Measurements from ENCODE around the gene NAGLU.

Gene NAGLU

DNA sequence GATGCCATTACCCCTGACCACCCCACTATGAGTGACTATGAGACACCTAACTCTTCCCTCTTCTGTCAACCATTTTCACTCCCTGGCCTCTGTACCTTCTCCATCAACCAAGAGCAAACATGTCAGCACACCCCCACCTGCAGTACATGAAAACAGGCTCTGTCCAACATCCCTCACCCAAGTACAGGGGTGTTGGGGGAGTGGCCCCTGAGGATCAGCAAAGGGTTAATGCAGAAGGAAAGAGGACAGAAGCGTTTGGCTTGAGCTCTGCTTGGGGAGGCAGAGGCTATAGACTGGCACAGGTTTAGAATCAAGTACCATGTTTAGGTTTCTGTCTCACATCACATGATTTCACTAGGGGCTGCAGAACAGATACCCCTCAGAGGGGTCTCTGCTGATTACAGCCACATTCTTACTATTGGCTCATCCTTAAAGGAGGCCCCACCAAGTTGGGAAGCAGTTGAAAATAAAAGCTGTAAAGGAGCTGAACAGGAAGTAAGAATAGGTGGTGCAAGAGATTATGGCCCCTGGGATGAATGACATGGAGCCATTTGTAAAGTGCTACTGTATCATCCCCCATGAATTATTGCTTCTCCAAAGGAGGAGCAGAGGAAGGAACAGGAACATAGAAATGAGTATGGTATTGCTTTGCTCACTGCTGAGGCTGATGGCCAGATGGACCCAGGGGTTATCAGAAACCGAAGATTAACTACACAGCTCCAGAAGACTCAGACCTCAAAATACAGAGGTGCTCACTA, 43.9 kb downstream of the NAGLU start:
- H3K36me3 ChIP-seq (ENCODE audit: low read depth) = peaks cover 68% of the 10 kb centered on the region
- H3K4me3 ChIP-seq (ENCODE audit: severe bottlenecking) = no peak overlapping the region
- H3K9me3 ChIP-seq (ENCODE audit: severe bottlenecking) = no peaks in the 10 kb centered on the region
- TF ChIP-seq, protein P1, sequence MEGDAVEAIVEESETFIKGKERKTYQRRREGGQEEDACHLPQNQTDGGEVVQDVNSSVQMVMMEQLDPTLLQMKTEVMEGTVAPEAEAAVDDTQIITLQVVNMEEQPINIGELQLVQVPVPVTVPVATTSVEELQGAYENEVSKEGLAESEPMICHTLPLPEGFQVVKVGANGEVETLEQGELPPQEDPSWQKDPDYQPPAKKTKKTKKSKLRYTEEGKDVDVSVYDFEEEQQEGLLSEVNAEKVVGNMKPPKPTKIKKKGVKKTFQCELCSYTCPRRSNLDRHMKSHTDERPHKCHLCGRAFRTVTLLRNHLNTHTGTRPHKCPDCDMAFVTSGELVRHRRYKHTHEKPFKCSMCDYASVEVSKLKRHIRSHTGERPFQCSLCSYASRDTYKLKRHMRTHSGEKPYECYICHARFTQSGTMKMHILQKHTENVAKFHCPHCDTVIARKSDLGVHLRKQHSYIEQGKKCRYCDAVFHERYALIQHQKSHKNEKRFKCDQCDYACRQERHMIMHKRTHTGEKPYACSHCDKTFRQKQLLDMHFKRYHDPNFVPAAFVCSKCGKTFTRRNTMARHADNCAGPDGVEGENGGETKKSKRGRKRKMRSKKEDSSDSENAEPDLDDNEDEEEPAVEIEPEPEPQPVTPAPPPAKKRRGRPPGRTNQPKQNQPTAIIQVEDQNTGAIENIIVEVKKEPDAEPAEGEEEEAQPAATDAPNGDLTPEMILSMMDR (IDR thresholded peaks at IDR 0.05; ENCODE audit: poor library complexity, severe bottlenecking) = no peak
- DNase-seq (ENCODE audit: low spot score) = peak; percentile 1
- no peak overlapping the region for H3K27ac ChIP-seq (ENCODE audit: poor library complexity, severe bottlenecking)
- H3K4me1 ChIP-seq (ENCODE audit: insufficient read depth, poor library complexity, severe bottlenecking) = peaks cover 15% of the 10 kb centered on the region
- ATAC-seq (ENCODE audit: low read depth) = no peak
- H3K27me3 ChIP-seq (ENCODE audit: insufficient read depth, poor library complexity, severe bottlenecking) = no peaks in the 10 kb centered on the region

DNA sequence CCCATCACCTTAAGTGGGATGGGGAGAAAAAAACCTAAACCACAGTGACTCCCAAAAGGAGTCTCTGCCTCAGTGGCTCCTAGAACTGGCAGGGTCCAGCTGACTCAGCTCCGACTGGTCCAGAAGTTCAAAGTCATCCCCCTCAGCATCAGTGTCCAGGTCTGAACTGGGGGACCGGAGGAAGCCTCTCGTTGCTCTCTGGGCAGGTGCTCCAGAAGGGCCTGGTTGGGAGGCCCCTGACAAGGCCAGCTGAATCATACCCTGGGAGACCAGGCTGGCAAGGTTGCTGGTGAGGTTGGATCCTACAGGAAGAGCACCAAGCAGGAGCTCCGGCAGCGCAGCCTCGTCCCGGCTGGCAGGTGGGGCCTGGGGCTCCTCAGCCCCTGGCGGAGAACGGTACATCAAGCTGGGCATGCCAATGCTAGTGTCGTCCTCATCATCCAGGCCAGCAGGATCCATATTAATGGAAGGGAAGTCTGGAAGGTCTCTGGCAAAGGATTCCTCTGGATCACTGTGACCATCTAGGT, 45.8 kb downstream of the NAGLU start:
- no peak overlapping the region for H3K4me3 ChIP-seq (ENCODE audit: severe bottlenecking)
- H3K9me3 ChIP-seq (ENCODE audit: severe bottlenecking) = no peaks in the 10 kb centered on the region
- H3K4me1 ChIP-seq (ENCODE audit: insufficient read depth, poor library complexity, severe bottlenecking) = peaks cover 13% of the 10 kb centered on the region
- TF ChIP-seq, protein P1 (IDR thresholded peaks at IDR 0.05; ENCODE audit: poor library complexity, severe bottlenecking) = no peak
- H3K27me3 ChIP-seq (ENCODE audit: insufficient read depth, poor library complexity, severe bottlenecking) = no peaks in the 10 kb centered on the region
- no peak overlapping the region for H3K27ac ChIP-seq (ENCODE audit: poor library complexity, severe bottlenecking)
- no peak for ATAC-seq (ENCODE audit: low read depth)
- peaks cover 68% of the 10 kb centered on the region for H3K36me3 ChIP-seq (ENCODE audit: low read depth)
- no peak for DNase-seq (ENCODE audit: low spot score)

DNA sequence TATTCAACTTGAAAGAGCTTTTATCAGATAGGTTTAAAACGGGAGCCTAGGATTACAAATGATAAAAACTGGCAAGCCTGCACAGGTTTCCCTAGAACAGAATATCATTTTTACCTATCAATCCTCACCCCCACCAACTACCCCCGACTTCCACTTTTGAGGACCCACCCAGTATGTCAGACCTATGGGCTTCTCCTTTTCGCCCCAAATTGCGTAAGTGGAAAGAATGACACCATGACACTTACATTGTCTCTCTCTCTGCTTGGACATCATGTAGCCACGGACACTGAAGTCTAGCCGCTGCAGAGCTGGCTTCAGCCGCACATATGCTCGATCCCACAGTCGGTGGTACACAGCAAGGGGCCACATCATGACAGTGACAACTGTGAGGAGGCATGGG, 48.8 kb downstream of the NAGLU start:
- DNase-seq (ENCODE audit: low spot score) = no peak
- Histone ChIP-seq H3K27ac (ENCODE audit: poor library complexity, severe bottlenecking) (no peak overlapping the region), H3K27me3 (ENCODE audit: insufficient read depth, poor library complexity, severe bottlenecking) (no peaks in the 10 kb centered on the region), H3K9me3 (ENCODE audit: severe bottlenecking) (no peaks in the 10 kb centered on the region), H3K4me1 (ENCODE audit: insufficient read depth, poor library complexity, severe bottlenecking) (peaks cover 20% of the 10 kb centered on the region), H3K4me3 (ENCODE audit: severe bottlenecking) (no peak overlapping the region), H3K36me3 (ENCODE audit: low read depth) (peaks cover 82% of the 10 kb centered on the region)
- TF ChIP-seq, protein P1 (IDR thresholded peaks at IDR 0.05; ENCODE audit: poor library complexity, severe bottlenecking) = no peak
- no peak for ATAC-seq (ENCODE audit: low read depth)

DNA sequence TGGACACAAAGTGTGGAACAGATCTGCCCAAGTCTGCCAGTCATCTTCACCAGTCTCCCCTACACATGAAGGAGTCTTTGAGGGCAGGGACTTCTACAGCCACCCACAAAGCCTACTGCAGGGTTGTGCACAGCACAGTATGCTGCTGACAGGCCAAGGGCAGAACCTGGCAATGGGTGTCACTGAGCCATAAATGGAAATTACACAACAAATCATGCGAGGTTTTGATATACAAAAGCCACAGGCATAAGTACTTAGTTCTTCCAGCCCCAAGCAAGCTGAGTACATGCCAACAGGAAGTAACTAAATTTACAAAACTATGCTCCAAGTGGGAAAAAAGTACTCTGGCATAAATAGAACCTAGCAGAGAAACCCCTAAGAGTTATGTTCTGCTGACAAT, 49.3 kb downstream of the NAGLU start:
- DNase-seq (ENCODE audit: low spot score) = no peak
- H3K4me1 ChIP-seq (ENCODE audit: insufficient read depth, poor library complexity, severe bottlenecking) = peaks cover 20% of the 10 kb centered on the region
- TF ChIP-seq, protein P1 (IDR thresholded peaks at IDR 0.05; ENCODE audit: poor library complexity, severe bottlenecking) = no peak
- no peaks in the 10 kb centered on the region for H3K9me3 ChIP-seq (ENCODE audit: severe bottlenecking)
- H3K27ac ChIP-seq (ENCODE audit: poor library complexity, severe bottlenecking) = peak overlapping the region; percentile 86
- no peak for ATAC-seq (ENCODE audit: low read depth)
- H3K27me3 ChIP-seq (ENCODE audit: insufficient read depth, poor library complexity, severe bottlenecking) = no peaks in the 10 kb centered on the region
- H3K36me3 ChIP-seq (ENCODE audit: low read depth) = peaks cover 82% of the 10 kb centered on the region
- no peak overlapping the region for H3K4me3 ChIP-seq (ENCODE audit: severe bottlenecking)
